Measurements from ENCODE around the gene SH2D1B. TPM values are rescaled to one million over a fixed set of nuclear protein-coding genes. Genes with fewer than 3 reads are reported as not detected.
"Not testable (repeated sequence)": the region's sequence is repeated elsewhere in the genome, so short reads cannot be mapped to it uniquely, and the experiment has no call there.

Gene SH2D1B, protein sequence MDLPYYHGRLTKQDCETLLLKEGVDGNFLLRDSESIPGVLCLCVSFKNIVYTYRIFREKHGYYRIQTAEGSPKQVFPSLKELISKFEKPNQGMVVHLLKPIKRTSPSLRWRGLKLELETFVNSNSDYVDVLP
- under 1 TPM; 0.07 to 0.90 (median 0.09) TPM for polyA plus RNA-seq

DNA sequence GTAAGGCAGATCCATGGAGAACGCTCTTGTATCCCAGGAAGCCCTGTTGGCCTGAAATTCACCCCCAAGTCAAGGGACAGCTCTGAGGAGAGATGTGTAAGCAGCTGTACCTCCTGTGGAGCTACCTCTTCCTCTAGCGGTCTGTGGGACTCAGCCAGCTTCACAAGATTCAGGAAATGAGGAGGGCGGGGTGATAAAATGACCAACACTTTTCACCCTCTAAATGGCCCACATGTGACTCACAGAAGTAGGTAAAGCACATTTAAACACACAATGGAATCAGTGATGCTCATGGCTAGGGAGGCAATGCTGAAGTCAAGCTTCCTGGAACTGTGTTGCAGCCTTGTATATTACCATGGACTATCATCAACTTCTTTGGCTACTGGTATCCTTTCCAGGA, at the start of gene SH2D1B:
TSS of gene SH2D1B (minus strand) at position 135 of the 400 bp plus-strand sequence. CDS start at position 15, 120 bp downstream.
- H3K27ac ChIP-seq (ENCODE audit: low read depth, low read length), result no peak within 1 kb of the TSS
- WGBS, 3 donors, result 64 to 76% (median 64%) methylated on average over 3 of the region's 3 CpGs

DNA sequence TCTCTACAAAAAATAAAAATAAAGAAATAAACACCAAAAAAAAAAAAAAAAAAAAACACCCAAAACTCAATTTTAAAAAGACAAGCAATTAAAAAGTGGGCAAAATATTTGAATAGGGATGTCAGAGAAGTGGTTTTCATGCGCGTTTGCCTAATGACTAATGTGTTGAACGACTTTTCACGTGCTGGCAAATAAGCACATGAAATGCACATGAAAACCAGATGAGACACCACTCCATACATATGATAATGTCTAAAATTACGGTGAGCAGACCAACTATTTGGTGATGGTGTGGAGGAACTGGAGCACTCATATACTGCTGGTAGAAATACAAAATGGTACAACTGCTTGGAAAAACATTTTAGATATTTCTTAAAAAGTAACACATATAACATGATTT, 46.3 kb upstream of the SH2D1B start:
- WGBS, 3 donors, result 84 to 97% (median 88%) methylated on average over 5 of the region's 5 CpGs
- no peak overlapping the region for H3K27ac ChIP-seq (ENCODE audit: low read depth, low read length)

DNA sequence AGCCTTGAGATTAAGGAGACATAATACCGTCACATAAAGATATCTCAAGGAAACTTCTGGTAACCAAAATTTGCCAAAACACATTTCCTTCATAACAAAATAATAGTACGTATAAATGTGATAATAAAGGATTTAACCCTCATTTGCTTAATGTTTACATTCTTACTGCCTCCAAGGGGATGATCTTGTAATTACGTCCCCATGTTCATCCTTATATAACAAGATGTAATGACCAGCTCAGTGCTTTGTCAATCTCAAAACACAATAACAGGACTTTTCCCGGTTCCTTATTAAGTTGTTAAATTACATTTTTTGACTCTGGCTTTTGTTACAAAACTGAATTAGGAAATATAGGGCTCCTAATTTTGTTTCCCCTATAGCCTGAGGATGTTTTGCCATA, 44.4 kb upstream of the SH2D1B start:
- no peak overlapping the region for H3K27ac ChIP-seq (ENCODE audit: low read depth, low read length)
- 81 to 88% (median 85%) methylated on average over 4 of the region's 4 CpGs for WGBS, 3 donors

DNA sequence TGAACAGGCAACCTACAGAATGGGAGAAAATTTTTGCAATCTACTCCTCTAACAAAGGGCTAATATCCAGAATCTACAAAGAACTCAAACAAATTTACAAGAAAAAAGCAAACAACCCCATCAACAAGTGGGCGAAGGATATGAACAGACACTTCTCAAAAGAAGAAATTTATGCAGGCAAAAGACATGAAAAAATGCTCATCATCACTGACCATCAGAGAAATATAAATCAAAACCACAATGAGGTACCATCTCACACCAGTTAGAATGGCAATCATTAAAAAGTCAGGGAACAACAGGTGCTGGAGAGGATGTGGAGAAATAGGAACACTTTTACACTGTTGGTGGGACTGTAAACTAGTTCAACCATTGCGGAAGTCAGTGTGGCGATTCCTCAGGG, 42.4 kb upstream of the SH2D1B start:
- not testable (repeated sequence) for H3K27ac ChIP-seq (ENCODE audit: low read depth, low read length)
- WGBS, 3 donors, result 86 to 100% (median 98%) methylated on average over 1 of the region's 3 CpGs

DNA sequence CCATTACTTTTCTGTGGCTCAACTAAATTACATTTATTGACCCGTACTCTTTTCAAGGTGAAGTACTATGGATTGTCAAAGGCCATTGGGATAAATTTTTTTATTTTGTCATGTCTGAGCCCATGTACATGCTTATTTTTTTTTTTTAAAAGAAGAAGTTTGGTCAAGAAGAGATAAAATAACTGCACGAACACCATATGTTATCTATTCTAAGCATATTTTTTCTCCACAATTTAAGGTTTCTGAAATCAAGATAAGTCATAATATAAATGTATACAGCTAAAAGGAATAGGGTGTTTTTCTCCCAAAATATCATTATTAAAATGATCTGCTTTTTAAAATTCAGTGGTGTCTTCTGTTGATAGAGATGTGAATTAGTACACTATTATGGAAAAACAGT, 35.0 kb upstream of the SH2D1B start:
- 81 to 90% (median 87%) methylated on average over 2 of the region's 2 CpGs for WGBS, 3 donors
- H3K27ac ChIP-seq (ENCODE audit: low read depth, low read length), result no peak overlapping the region

DNA sequence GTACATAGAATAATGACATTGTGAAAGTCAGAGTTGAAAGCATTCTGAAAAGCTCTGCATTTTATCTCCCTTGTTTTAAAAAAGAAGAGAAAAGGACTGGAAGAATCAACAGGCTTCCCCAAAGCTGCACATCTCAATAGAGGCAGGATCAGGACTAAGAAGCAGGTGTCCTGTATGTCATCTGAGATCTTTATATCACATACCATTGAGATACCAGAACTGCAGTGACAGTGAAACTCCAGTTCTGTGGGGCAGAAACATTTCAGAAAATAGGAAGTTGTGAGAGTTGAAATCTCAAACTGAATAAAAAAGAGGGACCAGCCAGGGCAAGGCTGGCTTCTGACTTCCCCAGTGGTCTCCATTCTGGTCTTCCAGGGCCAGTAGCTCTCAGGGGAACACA, 33.0 kb upstream of the SH2D1B start:
- no peak overlapping the region for H3K27ac ChIP-seq (ENCODE audit: low read depth, low read length)

DNA sequence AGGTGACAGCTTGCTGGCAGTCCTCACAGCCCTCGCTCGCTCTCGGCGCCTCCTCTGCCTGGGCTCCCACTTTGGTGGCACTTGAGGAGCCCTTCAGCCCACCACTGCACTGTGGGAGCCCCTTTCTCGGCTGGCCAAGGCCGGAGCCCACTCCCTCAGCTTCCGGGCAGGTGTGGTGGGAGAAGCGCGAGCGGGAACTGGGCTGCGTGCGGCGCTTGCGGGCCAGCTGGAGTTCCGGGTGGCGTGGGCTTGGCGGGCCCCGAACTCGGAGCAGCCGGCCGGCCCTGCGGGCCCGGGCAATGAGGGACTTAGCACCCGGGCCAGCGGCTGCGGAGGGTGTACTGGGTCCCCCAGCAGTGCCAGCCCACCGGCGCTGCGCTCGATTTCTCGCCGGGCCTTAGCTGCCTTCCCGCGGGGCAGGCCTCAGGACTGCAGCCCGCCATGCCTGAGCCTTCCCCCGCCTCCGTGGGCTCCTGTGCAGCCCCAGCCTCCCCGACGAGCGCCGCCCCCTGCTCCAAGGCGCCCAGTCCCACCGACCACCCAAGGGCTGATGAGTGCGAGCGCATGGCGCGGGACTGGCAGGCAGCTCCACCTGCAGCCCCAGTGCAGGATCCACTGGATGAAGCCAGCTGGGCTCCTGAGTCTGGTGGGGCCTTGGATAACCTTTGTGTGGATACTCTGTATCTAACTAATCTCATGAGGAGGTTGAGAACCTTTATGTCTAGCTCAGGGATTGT, 21.2 kb upstream of the SH2D1B start:
- not testable (repeated sequence) for H3K27ac ChIP-seq (ENCODE audit: low read depth, low read length)
- WGBS, 3 donors, result 84 to 89% (median 87%) methylated on average over 36 to 41 of the region's 47 CpGs

DNA sequence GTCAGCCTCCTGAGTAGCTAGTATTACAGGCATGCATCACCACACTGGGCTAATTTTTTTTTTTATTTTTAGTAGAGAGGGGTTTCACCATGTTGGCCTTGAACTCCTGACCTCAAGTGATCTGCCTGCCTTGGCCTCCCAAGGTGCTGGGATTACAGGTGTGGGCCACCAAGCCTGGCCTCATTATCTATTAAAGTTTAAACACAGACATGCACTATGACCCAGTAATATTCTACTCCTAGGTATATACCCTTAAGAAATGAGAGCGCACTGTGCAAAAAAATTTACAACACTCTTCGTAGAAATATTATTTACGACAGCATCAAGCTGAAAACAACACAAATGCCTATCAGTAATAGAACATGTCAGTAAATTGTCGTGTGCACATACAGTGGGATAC, 18.6 kb upstream of the SH2D1B start:
- no peak overlapping the region for H3K27ac ChIP-seq (ENCODE audit: low read depth, low read length)
- WGBS, 3 donors, result 88 to 95% (median 89%) methylated on average over 4 of the region's 4 CpGs

DNA sequence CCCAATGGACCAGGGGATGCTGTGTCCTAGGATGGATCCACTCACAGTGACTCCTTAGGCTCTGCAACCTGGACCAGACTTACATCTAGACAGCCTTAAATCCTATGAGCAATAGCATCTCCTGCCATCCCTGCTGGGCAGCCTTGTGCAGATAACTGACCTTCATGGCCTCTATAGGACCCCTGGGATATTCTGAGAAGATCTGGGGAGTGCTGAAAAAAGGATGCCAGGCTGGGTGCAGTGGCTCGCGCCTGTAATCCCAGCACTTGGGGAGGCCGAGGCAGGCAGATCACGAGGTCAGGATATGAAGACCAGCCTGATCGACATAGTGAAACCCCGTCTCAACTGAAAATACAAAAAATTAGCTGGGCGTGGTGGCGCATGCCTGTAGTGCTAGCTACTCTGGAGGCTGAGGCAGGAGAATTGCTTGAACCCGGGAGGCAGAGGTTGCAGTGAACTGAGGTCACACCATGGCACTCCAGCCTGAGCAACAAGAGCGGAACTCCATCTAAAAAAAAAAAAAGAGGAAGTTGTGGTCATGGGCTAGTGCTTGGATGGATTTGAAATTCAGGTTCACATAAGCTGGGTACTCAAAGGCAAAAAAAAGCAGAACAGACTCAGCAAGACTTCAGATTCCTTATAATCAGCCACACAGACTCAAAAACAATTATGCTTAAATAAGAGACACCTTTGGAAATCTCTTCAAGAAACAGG, 10.9 kb upstream of the SH2D1B start:
- WGBS, 3 donors, result 76 to 83% (median 79%) methylated on average over 10 of the region's 10 CpGs
- no peak overlapping the region for H3K27ac ChIP-seq (ENCODE audit: low read depth, low read length)

DNA sequence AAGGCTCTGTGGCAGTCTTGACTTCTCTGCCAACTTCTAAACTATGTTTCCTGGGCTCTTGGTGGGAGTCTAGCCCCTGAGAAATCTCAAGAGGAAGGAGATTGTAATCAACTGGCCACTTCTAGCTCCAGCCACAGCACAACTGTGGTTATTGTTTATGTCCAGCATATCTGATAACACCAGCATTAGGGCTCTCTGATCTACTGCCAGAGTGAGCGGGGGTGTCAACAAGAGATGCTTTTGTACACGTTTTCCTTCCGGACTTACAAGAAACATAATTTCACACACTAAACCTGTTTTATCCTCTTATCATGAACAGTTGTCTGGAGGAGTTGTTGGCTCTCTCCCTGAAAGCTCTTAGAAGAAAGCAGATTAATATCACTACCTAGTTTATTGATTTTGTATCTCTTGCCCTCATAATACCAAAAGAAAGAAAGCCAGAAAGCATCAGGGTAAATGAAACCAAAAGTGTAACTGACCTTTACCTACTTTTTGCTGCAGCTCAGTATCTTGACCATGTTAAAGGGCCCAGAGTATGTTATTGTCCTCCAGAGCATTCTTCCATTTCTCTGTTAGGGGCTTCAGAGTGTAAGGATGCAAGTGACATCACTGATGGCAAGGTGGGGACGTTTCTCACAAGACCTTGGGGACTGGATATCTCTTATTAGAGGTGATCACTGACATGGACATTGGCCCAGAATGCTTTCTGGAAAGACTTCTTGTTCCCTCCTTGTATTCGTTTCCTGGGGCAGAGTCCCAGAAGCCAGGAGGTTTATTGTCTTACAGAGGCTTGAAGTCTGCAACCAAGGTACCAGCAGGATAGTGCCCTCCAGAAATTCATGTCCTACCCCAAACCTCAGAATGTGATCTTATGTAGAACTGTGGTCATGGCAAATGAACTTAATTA, 9.6 kb upstream of the SH2D1B start:
- no peak overlapping the region for H3K27ac ChIP-seq (ENCODE audit: low read depth, low read length)
- 33 to 50% (median 35%) methylated on average over 5 of the region's 5 CpGs for WGBS, 3 donors

DNA sequence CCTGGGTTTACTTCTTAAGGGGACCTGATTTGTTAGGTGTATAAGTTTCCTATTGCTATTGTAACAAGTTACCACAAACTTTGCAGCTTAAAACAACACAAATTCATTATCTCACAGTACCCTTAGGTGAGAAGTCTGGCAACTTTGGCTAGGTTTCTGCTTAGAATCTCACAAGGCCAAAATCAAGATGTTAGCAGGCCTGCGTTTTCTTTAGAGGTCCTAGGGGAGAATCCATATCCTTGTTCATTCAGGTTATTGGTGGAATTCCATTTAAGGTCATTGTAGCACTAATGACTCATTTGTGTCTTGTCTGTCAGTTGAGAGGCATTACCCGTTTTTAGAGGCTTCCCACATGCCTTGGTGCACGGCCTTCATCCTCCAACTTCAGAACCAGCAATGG, 8.2 kb upstream of the SH2D1B start:
- 87 to 93% (median 89%) methylated on average over 3 of the region's 3 CpGs for WGBS, 3 donors
- no peak overlapping the region for H3K27ac ChIP-seq (ENCODE audit: low read depth, low read length)

DNA sequence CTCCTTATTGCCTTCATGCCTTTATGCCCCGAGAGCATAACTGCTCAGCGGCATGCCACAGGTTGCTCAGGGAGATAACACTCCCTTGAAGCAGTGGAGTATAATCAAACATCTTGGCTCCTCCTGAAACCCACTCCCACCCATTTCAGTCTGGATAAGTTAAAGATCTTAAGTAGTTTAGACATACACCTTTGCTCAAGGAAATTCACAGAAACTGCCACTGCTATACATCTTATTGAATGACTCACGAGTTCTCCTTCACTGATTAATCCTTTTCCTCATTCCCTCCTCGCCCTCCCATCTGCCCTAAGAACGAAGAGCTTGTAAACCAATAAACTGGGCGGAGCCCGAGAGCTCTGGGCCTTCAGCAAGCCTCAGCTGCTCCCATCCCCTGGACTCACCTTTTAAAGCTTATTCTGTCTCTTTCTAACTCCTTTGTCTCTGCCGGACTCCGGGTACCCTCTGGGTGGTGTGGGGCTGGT, 7.6 kb upstream of the SH2D1B start:
- WGBS, 3 donors, result 64 to 78% (median 74%) methylated on average over 9 of the region's 9 CpGs

DNA sequence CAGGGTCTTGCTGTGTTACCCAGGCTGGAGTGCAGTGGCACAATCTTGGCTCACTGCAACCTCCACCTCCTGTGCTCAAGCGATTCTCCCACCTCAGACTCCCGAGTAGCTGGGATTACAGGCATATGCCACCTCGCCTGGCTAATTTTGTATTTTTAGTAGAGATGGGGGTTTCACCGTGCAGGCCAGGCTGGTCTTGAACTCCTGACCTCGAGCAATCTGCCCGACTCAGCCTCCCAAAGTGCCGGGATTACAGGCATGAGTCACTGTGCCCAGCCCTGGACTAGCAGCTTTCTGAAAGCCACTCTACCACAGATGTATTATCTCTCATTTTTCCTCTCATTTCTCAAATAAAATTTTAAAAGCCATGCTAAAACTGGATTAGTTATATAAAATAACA, 6.6 kb upstream of the SH2D1B start:
- 76 to 90% (median 82%) methylated on average over 7 of the region's 7 CpGs for WGBS, 3 donors
- H3K27ac ChIP-seq (ENCODE audit: low read depth, low read length), result not testable (repeated sequence)

More for the DNA sequence above, 7.6 kb upstream of the SH2D1B start:
- H3K27ac ChIP-seq (ENCODE audit: low read depth, low read length), result not testable (repeated sequence)

DNA sequence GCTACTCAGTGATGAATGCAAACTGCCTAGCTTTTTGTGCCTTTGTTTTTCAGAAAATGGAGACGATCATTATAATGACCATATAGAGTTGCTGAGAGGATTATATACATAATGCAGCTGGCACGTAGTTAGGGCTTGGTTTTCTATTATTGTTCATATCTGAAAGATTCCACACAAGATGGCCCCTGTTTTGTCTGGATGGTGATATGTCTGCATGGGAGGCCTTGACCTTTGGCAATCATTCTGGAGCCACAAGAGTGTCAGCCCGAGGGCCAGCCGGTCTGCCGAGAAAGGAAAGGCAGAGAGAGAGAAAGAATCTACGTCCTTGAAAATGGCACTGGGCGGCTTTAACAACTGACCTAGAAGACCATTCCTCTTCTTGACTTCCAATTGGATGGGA, 5.7 kb upstream of the SH2D1B start:
- H3K27ac ChIP-seq (ENCODE audit: low read depth, low read length), result no peak overlapping the region
- WGBS, 3 donors, result 82 to 96% (median 94%) methylated on average over 7 of the region's 7 CpGs

DNA sequence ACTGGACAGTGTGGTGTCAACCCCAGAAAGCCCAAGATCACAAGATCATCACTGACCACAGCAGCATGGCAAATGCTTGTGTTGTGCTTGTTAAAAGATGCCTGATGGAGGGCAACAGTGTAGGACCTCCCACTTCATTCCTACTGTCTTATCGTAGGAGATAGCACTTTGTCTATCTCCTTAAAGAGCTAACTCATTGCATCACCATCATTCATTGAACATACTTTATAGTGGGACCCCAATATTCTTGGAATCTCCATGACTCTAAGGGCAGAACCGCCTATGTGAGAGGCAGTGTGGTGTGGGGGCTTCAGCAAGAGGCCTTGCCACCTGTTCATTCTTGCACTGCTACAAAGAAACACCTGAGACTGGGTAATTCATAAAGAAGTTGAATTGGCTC, 5.0 kb upstream of the SH2D1B start:
- 82 to 93% (median 91%) methylated on average over 2 of the region's 2 CpGs for WGBS, 3 donors
- no peak overlapping the region for H3K27ac ChIP-seq (ENCODE audit: low read depth, low read length)

DNA sequence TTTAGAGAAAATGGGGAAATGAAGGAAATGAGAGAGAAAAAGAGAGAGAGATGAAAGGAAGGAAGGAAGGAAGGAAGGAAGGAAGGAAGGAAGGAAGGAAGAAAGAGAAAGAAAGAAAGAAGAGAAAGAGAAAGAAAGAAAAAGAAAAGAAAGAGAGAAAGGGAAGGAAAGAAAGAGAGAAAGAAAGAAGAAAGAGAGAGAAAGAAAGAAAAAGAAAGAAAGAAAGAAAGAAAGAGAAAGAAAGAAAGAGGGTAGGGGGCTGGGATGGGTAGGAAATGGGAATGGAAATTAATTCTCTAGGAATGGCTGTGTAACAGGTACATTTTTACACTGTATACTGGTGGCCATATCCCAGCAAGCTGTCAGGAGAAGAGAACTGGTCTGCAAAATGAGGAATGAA, 4.3 kb upstream of the SH2D1B start:
- no peak overlapping the region for H3K27ac ChIP-seq (ENCODE audit: low read depth, low read length)

DNA sequence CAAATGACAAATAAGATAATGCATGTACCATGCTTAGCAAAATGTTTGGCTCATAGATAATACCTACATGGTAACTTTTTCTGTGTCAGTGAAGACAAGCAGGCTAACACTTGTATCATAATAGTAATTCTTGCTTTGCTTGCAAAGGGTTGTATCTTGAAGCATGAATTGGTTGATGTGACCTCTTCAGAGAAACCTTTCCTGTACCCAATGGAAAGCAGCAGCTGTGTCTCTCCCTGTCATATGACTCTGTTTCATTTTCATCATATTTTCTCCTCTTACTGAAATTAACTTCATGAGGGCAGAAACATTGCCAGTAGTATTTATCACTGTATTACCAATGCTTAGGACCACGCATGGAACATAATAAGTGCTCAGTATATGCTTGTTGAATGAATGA, 4.4 kb downstream of the SH2D1B start:
- WGBS, 3 donors, result 92 to 96% (median 93%) methylated on average over 1 of the region's 1 CpG
- no peak overlapping the region for H3K27ac ChIP-seq (ENCODE audit: low read depth, low read length)

DNA sequence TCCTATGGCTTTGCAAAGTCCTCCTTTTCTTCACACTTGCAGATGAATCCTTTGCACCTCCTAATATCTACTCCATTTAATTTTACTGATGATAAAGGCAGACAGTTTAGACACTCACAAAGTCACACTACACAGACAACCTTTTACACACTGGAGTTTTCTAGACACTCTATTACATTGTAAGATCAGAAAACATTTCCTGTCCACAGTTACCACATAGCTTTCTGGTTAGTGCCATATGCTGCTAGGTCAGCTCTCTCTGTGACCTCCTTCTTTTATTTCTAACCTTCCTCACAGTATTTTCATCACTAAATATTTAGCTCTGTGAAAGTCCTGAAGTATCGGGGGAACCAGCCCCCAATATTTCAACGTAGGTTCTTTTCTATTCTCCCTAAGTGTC, 5.1 kb downstream of the SH2D1B start:
- 87 to 93% (median 89%) methylated on average over 2 of the region's 2 CpGs for WGBS, 3 donors
- H3K27ac ChIP-seq (ENCODE audit: low read depth, low read length), result no peak overlapping the region

DNA sequence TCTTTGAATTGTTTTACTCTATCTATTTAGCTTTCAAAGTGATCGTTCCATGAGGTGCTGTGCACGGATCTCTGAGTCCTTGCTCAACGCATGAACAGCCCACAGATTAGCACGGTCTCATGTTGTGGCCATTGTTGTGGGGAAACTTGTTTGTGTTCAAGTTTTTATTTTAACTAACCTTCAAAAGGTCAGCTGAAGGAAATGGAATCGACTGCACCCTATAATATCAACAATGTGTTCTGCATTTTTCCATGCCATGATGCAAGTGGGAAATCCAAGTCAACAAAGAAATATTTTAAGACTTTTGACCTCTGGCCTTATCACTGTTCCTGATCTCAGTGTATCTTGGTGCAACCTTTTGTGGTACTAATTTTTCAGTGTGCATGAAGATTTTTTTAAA, 6.1 kb downstream of the SH2D1B start:
- WGBS, 3 donors, result 60 to 67% (median 63%) methylated on average over 5 of the region's 5 CpGs
- no peak overlapping the region for H3K27ac ChIP-seq (ENCODE audit: low read depth, low read length)
